MM.1S (cell line): Measurements from ENCODE around the gene CDYL2.

Experiments
- EZH2 ChIP-seq: fragments of 300-600 bp; sonication (generic); optimal IDR thresholded peaks from 2 replicates; pipeline ENCODE3; 2017; ENCODE audit warnings: low read depth, mild to moderate bottlenecking, antibody characterized with exemption, low read length, mixed read lengths
- TF ChIP-seq, protein P1 (sequence below): fragments of 300-600 bp; sonication (generic); IDR thresholded peaks from 2 replicates; pipeline ENCODE4 v1.5.1; 2016; ENCODE audit warnings: antibody characterized with exemption, low read length, mixed read lengths

DNA sequence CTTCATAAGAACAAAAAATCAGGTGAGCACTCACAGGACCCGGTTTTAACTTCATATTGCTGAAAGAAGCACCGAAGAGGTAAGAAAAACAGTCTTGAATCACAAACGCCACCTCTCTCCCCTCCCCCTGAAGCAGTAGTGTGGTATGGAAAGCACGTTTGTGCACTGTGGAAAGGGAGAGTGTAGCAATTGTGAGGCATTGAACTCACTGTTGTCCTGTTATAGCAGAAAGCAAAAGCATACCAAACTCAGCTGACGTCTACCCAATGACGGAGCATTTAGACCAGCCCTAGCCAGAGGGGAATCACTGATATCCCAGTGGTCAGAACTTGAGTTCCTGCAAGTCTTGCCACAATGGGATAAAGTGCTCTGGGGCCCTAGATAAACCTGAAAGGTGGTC, 164.8 kb downstream of the CDYL2 start:
- TF ChIP-seq, protein P1, sequence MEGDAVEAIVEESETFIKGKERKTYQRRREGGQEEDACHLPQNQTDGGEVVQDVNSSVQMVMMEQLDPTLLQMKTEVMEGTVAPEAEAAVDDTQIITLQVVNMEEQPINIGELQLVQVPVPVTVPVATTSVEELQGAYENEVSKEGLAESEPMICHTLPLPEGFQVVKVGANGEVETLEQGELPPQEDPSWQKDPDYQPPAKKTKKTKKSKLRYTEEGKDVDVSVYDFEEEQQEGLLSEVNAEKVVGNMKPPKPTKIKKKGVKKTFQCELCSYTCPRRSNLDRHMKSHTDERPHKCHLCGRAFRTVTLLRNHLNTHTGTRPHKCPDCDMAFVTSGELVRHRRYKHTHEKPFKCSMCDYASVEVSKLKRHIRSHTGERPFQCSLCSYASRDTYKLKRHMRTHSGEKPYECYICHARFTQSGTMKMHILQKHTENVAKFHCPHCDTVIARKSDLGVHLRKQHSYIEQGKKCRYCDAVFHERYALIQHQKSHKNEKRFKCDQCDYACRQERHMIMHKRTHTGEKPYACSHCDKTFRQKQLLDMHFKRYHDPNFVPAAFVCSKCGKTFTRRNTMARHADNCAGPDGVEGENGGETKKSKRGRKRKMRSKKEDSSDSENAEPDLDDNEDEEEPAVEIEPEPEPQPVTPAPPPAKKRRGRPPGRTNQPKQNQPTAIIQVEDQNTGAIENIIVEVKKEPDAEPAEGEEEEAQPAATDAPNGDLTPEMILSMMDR: no peak
- TF ChIP-seq EZH2: no peak
